K562 (cell line): ENCODE measurements around the gene ABHD16A. TPM values are rescaled to one million over a fixed set of nuclear protein-coding genes. Genes with fewer than 3 reads are reported as not detected.
A peak's percentile ranks its signal among the peaks of the same experiment; 100 is the strongest.

ENCODE experiments used
- CBX5 ChIP-seq: IDR thresholded peaks from 2 replicates; pipeline ENCODE4 v1.6.1; 2014; ENCODE audit warnings: low read depth, borderline replicate concordance
- CHD2 ChIP-seq: IDR thresholded peaks from 2 replicates; pipeline ENCODE4 v1.6.1; 2011; ENCODE audit warnings: low read depth, low read length
- CREB5 ChIP-seq: fragments of 250-450 bp; sonication (Bioruptor Pico); IDR thresholded peaks from 2 replicates; pipeline ENCODE4 v1.5.0; 2020; ENCODE audit warnings: mild to moderate bottlenecking
- E2F8 ChIP-seq: fragments of 450-650 bp; IDR thresholded peaks from 2 replicates; pipeline ENCODE4 v1.7.1; 2018; ENCODE audit warnings: mild to moderate bottlenecking, low read depth; ENCODE audit not compliant: partially characterized antibody
- ETV5 ChIP-seq: sonication (generic); formaldehyde crosslinking; IDR thresholded peaks from 2 replicates; pipeline ENCODE4 v1.4.0; 2020; ENCODE audit warnings: low read depth, mild to moderate bottlenecking, missing genetic modification reagents
- ETV6 ChIP-seq, 3 experiments: fragments of 150-350 bp in 1 of 3; sonication (generic) in 1 of 3; formaldehyde crosslinking in 1 of 3; IDR thresholded peaks; 2 replicates each; pipeline versions ENCODE4 v1.6.1 to v1.8.0; 2014 to 2022; ENCODE audit warnings: borderline replicate concordance in 2 of 3, low read depth in 2 of 3, antibody characterized with exemption in 1 of 3, low read length in 1 of 3, mild to moderate bottlenecking in 1 of 3, missing genetic modification reagents in 1 of 3
- FOXK1 ChIP-seq: sonication (generic); formaldehyde crosslinking; IDR thresholded peaks from 2 replicates; pipeline ENCODE4 v1.8.0; 2022; ENCODE audit warnings: missing genetic modification reagents, mild to moderate bottlenecking, borderline replicate concordance
- FOXP1 ChIP-seq: sonication (generic); formaldehyde crosslinking; IDR thresholded peaks from 2 replicates; pipeline ENCODE4 v1.8.0; 2022; ENCODE audit warnings: mild to moderate bottlenecking, missing genetic modification reagents
- HDAC8 ChIP-seq: fragments of 450-650 bp; IDR thresholded peaks from 2 replicates; pipeline ENCODE4 v1.6.1; 2016; ENCODE audit warnings: mild to moderate bottlenecking, missing genetic modification characterization, moderate library complexity, missing compliant biosample characterization
- KDM2B ChIP-seq: fragments of 250-450 bp; sonication (Bioruptor Pico); IDR thresholded peaks from 2 replicates; pipeline ENCODE4 v1.8.0; 2021; ENCODE audit warnings: mild to moderate bottlenecking, moderate library complexity
- KHSRP ChIP-seq: fragments of 450-650 bp; IDR thresholded peaks from 2 replicates; pipeline ENCODE4 v1.6.1; 2017
- MCM5 ChIP-seq: fragments of 450-650 bp; IDR thresholded peaks from 2 replicates; pipeline ENCODE4 v1.6.1; 2016; ENCODE audit warnings: low read depth
- MYNN ChIP-seq, 2 experiments: sonication (generic); formaldehyde crosslinking in 1 of 2; IDR thresholded peaks; 2 replicates each; pipeline versions ENCODE4 v1.5.0 to v1.6.1; 2016 to 2020; ENCODE audit warnings: antibody characterized with exemption in 1 of 2, missing genetic modification reagents in 1 of 2
- NELFE ChIP-seq: IDR thresholded peaks from 2 replicates; pipeline ENCODE4 v1.6.1; 2011; ENCODE audit warnings: mild to moderate bottlenecking; ENCODE audit not compliant: insufficient read depth, insufficient read length
- PTRF ChIP-seq: fragments of 450-650 bp; IDR thresholded peaks from 2 replicates; pipeline ENCODE4 v1.6.1; 2016; ENCODE audit warnings: mild to moderate bottlenecking, missing genetic modification characterization, missing compliant biosample characterization
- RAD51 ChIP-seq: fragments of 450-650 bp; IDR thresholded peaks from 2 replicates; pipeline ENCODE4 v1.7.1; 2016; ENCODE audit warnings: low read depth, mild to moderate bottlenecking, borderline replicate concordance
- SMARCB1 ChIP-seq: IDR thresholded peaks from 2 replicates; pipeline ENCODE4 v1.6.1; 2011; ENCODE audit warnings: improper control_type of control experiment, low read depth; ENCODE audit not compliant: insufficient read length
- SNRNP70 ChIP-seq: fragments of 200-400 bp; formaldehyde crosslinking; optimal IDR thresholded peaks from 2 replicates; pipeline ENCODE3; 2017; ENCODE audit warnings: low read depth, low read length
- SUPT5H ChIP-seq: fragments of 450-650 bp; IDR thresholded peaks from 2 replicates; pipeline ENCODE4 v1.6.1; 2016
- XRCC3 ChIP-seq: fragments of 450-650 bp; IDR thresholded peaks from 2 replicates; pipeline ENCODE4 v1.6.1; 2017; ENCODE audit warnings: mild to moderate bottlenecking, moderate library complexity
- ZKSCAN3 ChIP-seq: fragments of 250-450 bp; sonication (Bioruptor Pico); IDR thresholded peaks from 2 replicates; pipeline ENCODE4 v1.4.0; 2020
- ZNF311 ChIP-seq: fragments of 250-450 bp; sonication (Bioruptor Pico); IDR thresholded peaks from 2 replicates; pipeline ENCODE4 v1.4.0; 2020; ENCODE audit warnings: mild to moderate bottlenecking, moderate library complexity
- ZNF57 ChIP-seq: fragments of 450-650 bp; formaldehyde crosslinking; IDR thresholded peaks from 2 replicates; pipeline ENCODE4 v1.4.0; 2020; ENCODE audit warnings: mild to moderate bottlenecking, moderate library complexity
- polyA plus RNA-seq, 8 experiments: library from polyadenylated mRNA; depleted of rRNA in 4 of 8; stranded (reverse) in 5 of 8; unstranded in 3 of 8; fragments of >200 nt; fragmentation: Nextera tagmentation in 2 of 8; fragmentation: Illumina TruSeq in 1 of 8; extraction: Ambion mirVana in 2 of 8; extraction: Trizol in 1 of 8; gene quantifications; 2 replicates each; pipeline versions ENCODE4 v1.2.1 to v1.2.3, GENCODE V29; 2011 to 2014; ENCODE audit warnings: inconsistent platforms in 1 of 8, missing spikeins in 1 of 8
- total RNA-seq, 7 experiments: library from RNA; depleted of rRNA in 6 of 7; stranded (reverse); fragments of >200 nt in 6 of 7; fragmentation: Illumina TruSeq in 2 of 7; extraction: Trizol in 2 of 7; gene quantifications; 2 replicates each; pipeline versions ENCODE4 v1.2.1 to v1.2.3, GENCODE V29; 2011 to 2021; ENCODE audit warnings: low replicate concordance in 1 of 7
- TF ChIP-seq, protein P1 (sequence below): fragments of 250-450 bp; sonication (Bioruptor Pico); IDR thresholded peaks from 2 replicates; pipeline ENCODE4 v1.8.0; 2021; ENCODE audit warnings: moderate library complexity, mild to moderate bottlenecking, inconsistent platforms

ABHD16A gene
- total and polyA plus RNA-seq, 9 of the 15 experiments (the other 6 are each of a cell fraction or from before 2014, with no cell fraction given), result 25.8 to 120 (median 81.6) TPM

DNA sequence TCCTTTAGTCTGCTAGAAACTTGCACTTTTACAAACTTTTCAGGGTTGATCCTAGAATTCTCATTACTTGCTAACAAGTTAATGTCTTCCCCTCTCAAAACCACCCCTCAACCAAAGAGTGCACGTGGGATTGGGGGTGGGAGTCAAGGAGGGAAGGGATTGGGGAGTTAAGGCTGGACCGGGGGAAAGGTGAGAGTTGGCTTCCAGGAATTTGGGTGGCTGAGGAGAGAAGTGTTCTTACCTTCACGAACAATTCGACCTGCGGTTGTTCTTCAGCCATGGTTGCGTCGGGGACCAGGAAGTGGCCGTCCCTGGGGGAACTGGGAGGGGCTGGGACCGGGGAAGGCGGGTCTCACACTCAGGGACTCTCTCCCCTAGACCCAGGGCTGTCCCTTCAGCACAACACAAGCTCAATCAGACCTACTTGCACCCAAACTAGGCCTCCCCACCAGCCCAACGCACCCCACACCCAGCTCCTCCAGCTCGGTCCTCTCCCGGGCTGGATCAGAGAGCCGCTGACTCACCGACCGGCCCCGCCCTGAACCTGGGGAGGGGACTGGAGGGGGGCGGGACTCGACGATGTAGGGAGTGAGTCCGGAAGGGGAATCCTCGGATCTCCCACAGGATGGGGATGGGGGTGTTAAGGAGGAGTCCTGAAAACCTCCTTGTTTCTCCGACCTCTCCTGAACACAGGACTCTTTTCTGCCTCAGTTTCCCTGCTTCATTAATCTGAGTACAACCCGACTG is 33.1 kb upstream of the ABHD16A start, which contains the start of gene CLIC1 (continued):
- TF ChIP-seq SUPT5H (peak; percentile 99), FOXK1 (CRISPR knock-in tag) (peak; percentile 98), ZKSCAN3 (no peak; the same call in 1 of the 2 replicates), ZNF57 (CRISPR knock-in tag) (0 out of 2 replicates have a peak, but pooled peaks have one; percentile 5), XRCC3 (no peak), E2F8 (no peak), ETV6 (IDR thresholded peaks at IDR 0.05; ENCODE audit: borderline replicate concordance in 1 of 2, low read depth in 2 of 2, low read length in 1 of 2) (no peak), ETV6 (CRISPR knock-in tag; IDR thresholded peaks at IDR 0.05; ENCODE audit: borderline replicate concordance) (peak; percentile 20; the same call in 1 of the 2 replicates), SNRNP70 (no peak), CHD2 (0 out of 2 replicates have a peak, but pooled peaks have one; percentile 25), CBX5 (no peak), SMARCB1 (no peak), KHSRP (0 out of 2 replicates have a peak, but pooled peaks have one; percentile 23), RAD51 (no peak), NELFE (no peak), PTRF (tag) (no peak), MCM5 (no peak), ETV5 (CRISPR knock-in tag) (peak; percentile 93), CREB5 (CRISPR knock-in tag) (no peak; the same call in 1 of the 2 replicates), FOXP1 (no peak), ZNF311 (no peak), KDM2B (CRISPR knock-in tag) (no peak), HDAC8 (tag) (0 out of 2 replicates have a peak, but pooled peaks have one; percentile 46), MYNN (IDR thresholded peaks at IDR 0.05) (no peak), MYNN (CRISPR knock-in tag; IDR thresholded peaks at IDR 0.05) (no peak)
- TF ChIP-seq, protein P1, sequence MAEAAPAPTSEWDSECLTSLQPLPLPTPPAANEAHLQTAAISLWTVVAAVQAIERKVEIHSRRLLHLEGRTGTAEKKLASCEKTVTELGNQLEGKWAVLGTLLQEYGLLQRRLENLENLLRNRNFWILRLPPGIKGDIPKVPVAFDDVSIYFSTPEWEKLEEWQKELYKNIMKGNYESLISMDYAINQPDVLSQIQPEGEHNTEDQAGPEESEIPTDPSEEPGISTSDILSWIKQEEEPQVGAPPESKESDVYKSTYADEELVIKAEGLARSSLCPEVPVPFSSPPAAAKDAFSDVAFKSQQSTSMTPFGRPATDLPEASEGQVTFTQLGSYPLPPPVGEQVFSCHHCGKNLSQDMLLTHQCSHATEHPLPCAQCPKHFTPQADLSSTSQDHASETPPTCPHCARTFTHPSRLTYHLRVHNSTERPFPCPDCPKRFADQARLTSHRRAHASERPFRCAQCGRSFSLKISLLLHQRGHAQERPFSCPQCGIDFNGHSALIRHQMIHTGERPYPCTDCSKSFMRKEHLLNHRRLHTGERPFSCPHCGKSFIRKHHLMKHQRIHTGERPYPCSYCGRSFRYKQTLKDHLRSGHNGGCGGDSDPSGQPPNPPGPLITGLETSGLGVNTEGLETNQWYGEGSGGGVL, result no peak
